Measurements from ENCODE around the gene IGFBP4.
A peak's percentile ranks its signal among the peaks of the same experiment; 100 is the strongest.

The IGFBP4 gene

GRCh38 chr17:40466298-40466971, 23.2 kb downstream of the IGFBP4 start:
- H3K4me3 ChIP-seq (ENCODE audit: low read length) = no peak overlapping the region
- 87% methylated on average over 11 of the region's 11 CpGs for WGBS
- H3K27me3 ChIP-seq (ENCODE audit: insufficient read depth, low read length) = no peaks in the 10 kb centered on the region
- no peaks in the 10 kb centered on the region for H3K9me3 ChIP-seq (ENCODE audit: insufficient read depth, low read depth, low read length)
- H3K9ac ChIP-seq (ENCODE audit: low read depth, low read length) = no peak overlapping the region
- H3K27ac ChIP-seq (ENCODE audit: low read depth, low read length) = no peak overlapping the region
- no peaks in the 10 kb centered on the region for H3K36me3 ChIP-seq (ENCODE audit: insufficient read depth, low read length)
- H3K4me1 ChIP-seq (ENCODE audit: insufficient read depth, low read length) = peaks cover 16% of the 10 kb centered on the region

GRCh38 chr17:40467281-40467867, 24.1 kb downstream of the IGFBP4 start:
- Histone ChIP-seq H3K4me1 (ENCODE audit: insufficient read depth, low read length) (peaks cover 16% of the 10 kb centered on the region), H3K4me3 (ENCODE audit: low read length) (no peak overlapping the region), H3K27me3 (ENCODE audit: insufficient read depth, low read length) (no peaks in the 10 kb centered on the region), H3K9me3 (ENCODE audit: insufficient read depth, low read depth, low read length) (peaks cover 5% of the 10 kb centered on the region; the same call in 1 of the 2 replicates), H3K36me3 (ENCODE audit: insufficient read depth, low read length) (no peaks in the 10 kb centered on the region), H3K9ac (ENCODE audit: low read depth, low read length) (no peak overlapping the region), H3K27ac (ENCODE audit: low read depth, low read length) (no peak overlapping the region)
- WGBS = 98% methylated on average over 2 of the region's 2 CpGs

GRCh38 chr17:40468560-40468959, 25.3 kb downstream of the IGFBP4 start:
- no peak overlapping the region for H3K4me3 ChIP-seq (ENCODE audit: low read length)
- peaks cover 6% of the 10 kb centered on the region; the same call in 1 of the 2 replicates for H3K4me1 ChIP-seq (ENCODE audit: insufficient read depth, low read length)
- WGBS = 95% methylated on average over 7 of the region's 7 CpGs

GRCh38 chr17:40469805-40470675, 26.8 kb downstream of the IGFBP4 start:
- Histone ChIP-seq H3K4me3 (ENCODE audit: low read length) (no peak overlapping the region), H3K4me1 (ENCODE audit: insufficient read depth, low read length) (peaks cover 6% of the 10 kb centered on the region; the same call in 1 of the 2 replicates), H3K36me3 (ENCODE audit: insufficient read depth, low read length) (no peaks in the 10 kb centered on the region), H3K27ac (ENCODE audit: low read depth, low read length) (no peak overlapping the region), H3K9me3 (ENCODE audit: insufficient read depth, low read depth, low read length) (peaks cover 7% of the 10 kb centered on the region; the same call in 1 of the 2 replicates), H3K27me3 (ENCODE audit: insufficient read depth, low read length) (no peaks in the 10 kb centered on the region), H3K9ac (ENCODE audit: low read depth, low read length) (no peak overlapping the region)
- WGBS = 90% methylated on average over 4 of the region's 4 CpGs

More at GRCh38 chr17:40468560-40468959, 25.3 kb downstream of the IGFBP4 start:
- Histone ChIP-seq H3K9me3 (ENCODE audit: insufficient read depth, low read depth, low read length) (peaks cover 7% of the 10 kb centered on the region; the same call in 1 of the 2 replicates), H3K27me3 (ENCODE audit: insufficient read depth, low read length) (no peaks in the 10 kb centered on the region), H3K27ac (ENCODE audit: low read depth, low read length) (no peak overlapping the region), H3K36me3 (ENCODE audit: insufficient read depth, low read length) (no peaks in the 10 kb centered on the region), H3K9ac (ENCODE audit: low read depth, low read length) (no peak overlapping the region)

- WGBS = 89% methylated on average over 16 of the region's 17 CpGs
- peak overlapping the region; percentile 52 for H3K27ac ChIP-seq (ENCODE audit: low read depth, low read length)
- H3K4me1 ChIP-seq (ENCODE audit: insufficient read depth, low read length) = peaks cover 12% of the 10 kb centered on the region; the same call in 1 of the 2 replicates
- H3K9me3 ChIP-seq (ENCODE audit: insufficient read depth, low read depth, low read length) = peaks cover 7% of the 10 kb centered on the region; the same call in 1 of the 2 replicates
- no peaks in the 10 kb centered on the region for H3K27me3 ChIP-seq (ENCODE audit: insufficient read depth, low read length)
- no peaks in the 10 kb centered on the region for H3K36me3 ChIP-seq (ENCODE audit: insufficient read depth, low read length)
- peak overlapping the region; percentile 2; the same call in 1 of the 2 replicates for H3K9ac ChIP-seq (ENCODE audit: low read depth, low read length)
- no peak overlapping the region for H3K4me3 ChIP-seq (ENCODE audit: low read length)
These were observed 27.9 kb downstream of the IGFBP4 start for GRCh38 chr17:40470932-40471828.

- H3K9ac ChIP-seq (ENCODE audit: low read depth, low read length) = no peak overlapping the region
- 92% methylated on average over 6 of the region's 6 CpGs for WGBS
These were observed 28.8 kb downstream of the IGFBP4 start for GRCh38 chr17:40471846-40472732.

GRCh38 chr17:40472733-40473452, 29.6 kb downstream of the IGFBP4 start:
- H3K27ac ChIP-seq (ENCODE audit: low read depth, low read length) = no peak overlapping the region
- 95% methylated on average over 3 of the region's 3 CpGs for WGBS
- no peaks in the 10 kb centered on the region for H3K36me3 ChIP-seq (ENCODE audit: insufficient read depth, low read length)
- H3K27me3 ChIP-seq (ENCODE audit: insufficient read depth, low read length) = no peaks in the 10 kb centered on the region
- no peak overlapping the region for H3K9ac ChIP-seq (ENCODE audit: low read depth, low read length)
- peaks cover 12% of the 10 kb centered on the region; the same call in 1 of the 2 replicates for H3K4me1 ChIP-seq (ENCODE audit: insufficient read depth, low read length)
- no peak overlapping the region for H3K4me3 ChIP-seq (ENCODE audit: low read length)
- peaks cover 7% of the 10 kb centered on the region; the same call in 1 of the 2 replicates for H3K9me3 ChIP-seq (ENCODE audit: insufficient read depth, low read depth, low read length)

More at GRCh38 chr17:40471846-40472732, 28.8 kb downstream of the IGFBP4 start:
- H3K9me3 ChIP-seq (ENCODE audit: insufficient read depth, low read depth, low read length) = peaks cover 7% of the 10 kb centered on the region; the same call in 1 of the 2 replicates
- no peaks in the 10 kb centered on the region for H3K27me3 ChIP-seq (ENCODE audit: insufficient read depth, low read length)
- H3K4me3 ChIP-seq (ENCODE audit: low read length) = no peak overlapping the region
- H3K36me3 ChIP-seq (ENCODE audit: insufficient read depth, low read length) = no peaks in the 10 kb centered on the region
- H3K27ac ChIP-seq (ENCODE audit: low read depth, low read length) = no peak overlapping the region
- H3K4me1 ChIP-seq (ENCODE audit: insufficient read depth, low read length) = peaks cover 12% of the 10 kb centered on the region; the same call in 1 of the 2 replicates

GRCh38 chr17:40473573-40474365, 30.5 kb downstream of the IGFBP4 start:
- Histone ChIP-seq H3K36me3 (ENCODE audit: insufficient read depth, low read length) (no peaks in the 10 kb centered on the region), H3K9me3 (ENCODE audit: insufficient read depth, low read depth, low read length) (peaks cover 7% of the 10 kb centered on the region; the same call in 1 of the 2 replicates), H3K4me1 (ENCODE audit: insufficient read depth, low read length) (peaks cover 12% of the 10 kb centered on the region; the same call in 1 of the 2 replicates), H3K4me3 (ENCODE audit: low read length) (no peak overlapping the region), H3K27me3 (ENCODE audit: insufficient read depth, low read length) (no peaks in the 10 kb centered on the region), H3K9ac (ENCODE audit: low read depth, low read length) (no peak overlapping the region), H3K27ac (ENCODE audit: low read depth, low read length) (no peak overlapping the region)
- 81% methylated on average over 16 of the region's 16 CpGs for WGBS
